Thoracic aorta (tissue), 2 donors: ENCODE measurements around the gene NAP1L1. TPM values are rescaled to one million over a fixed set of nuclear protein-coding genes. Genes with fewer than 3 reads are reported as not detected.

Experiments used
- ATAC-seq: fragments of 150-250 bp; one replicate; pipeline ENCODE4 v1.8.0; 2017; ENCODE audit warnings: low read depth; ENCODE audit not compliant: insufficient number of reproducible peaks, low FRiP score
- DNase-seq: peaks from one replicate; pipeline ENCODE4 v3.0.0-alpha.2; 2020; ENCODE audit warnings: low spot score
- H3K27ac ChIP-seq, 2 donors: fragments of 200-600 bp; sonication (generic); 1 replicate in 1 of 2; 2 replicates in 1 of 2; pipeline ENCODE4 v1.5.1; 2016; ENCODE audit warnings: mild to moderate bottlenecking in 2 of 2, moderate library complexity in 2 of 2
- H3K27me3 ChIP-seq: fragments of 200-600 bp; sonication (generic); replicated peaks from 2 replicates; pipeline ENCODE4 v1.6.0; 2016; ENCODE audit warnings: mild to moderate bottlenecking; ENCODE audit not compliant: insufficient read depth
- H3K36me3 ChIP-seq: fragments of 200-600 bp; sonication (generic); one replicate; pipeline ENCODE4 v1.5.1; 2016
- H3K4me1 ChIP-seq, 2 donors: fragments of 200-600 bp; sonication (generic); 1 replicate in 1 of 2; 2 replicates in 1 of 2; pipeline versions ENCODE4 v1.5.1 to v1.6.0; 2016; ENCODE audit warnings: low read depth in 2 of 2, mild to moderate bottlenecking in 1 of 2; ENCODE audit not compliant: control insufficient read depth in 1 of 2
- H3K4me3 ChIP-seq: fragments of 200-600 bp; sonication (generic); 2 replicates; pipeline ENCODE4 v1.5.1; 2016; ENCODE audit warnings: mild to moderate bottlenecking
- H3K9me3 ChIP-seq: fragments of 200-600 bp; sonication (generic); 2 replicates; pipeline ENCODE4 v1.5.1; 2016
- total RNA-seq, 2 donors: library from RNA; depleted of rRNA; stranded (reverse); fragments of >200 nt; gene quantifications; one replicate each; pipeline versions ENCODE4 v1.1.0 to v1.2.3, GENCODE V29; 2016
- TF ChIP-seq, protein P1 (sequence below): fragments of 200-600 bp; sonication (generic); IDR thresholded peaks from one replicate; pipeline ENCODE4 v1.5.1; 2019; ENCODE audit warnings: antibody characterized with exemption

The NAP1L1 gene
- total RNA-seq, 2 donors from 2014 or later: 178 to 316 TPM

DNA sequence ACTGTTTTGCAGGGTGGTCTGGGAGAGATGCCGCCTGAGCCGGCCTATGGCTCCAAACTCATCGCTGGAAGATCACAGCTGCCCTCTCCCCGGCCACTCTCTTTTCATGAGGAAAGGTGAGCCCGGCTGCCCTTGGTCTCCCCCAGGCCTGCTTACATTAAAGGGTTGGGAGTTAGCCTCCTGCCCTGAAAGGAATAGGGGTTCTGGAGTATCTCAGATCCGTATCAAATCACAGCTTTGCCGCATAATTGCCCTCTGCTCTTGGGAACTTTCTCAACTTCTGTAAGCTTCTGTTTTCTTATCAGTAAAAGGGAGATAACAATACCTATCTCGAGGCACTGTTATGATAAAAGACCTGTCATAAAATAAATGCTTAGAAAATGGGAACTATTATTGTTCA lies 70.5 kb downstream of the NAP1L1 start:
- DNase-seq (no peak), ATAC-seq (no peak)
- no peak overlapping the region for H3K4me3 ChIP-seq
- no peak overlapping the region for H3K27ac ChIP-seq
- H3K4me1 ChIP-seq: no peaks in the 10 kb centered on the region
- no peaks in the 10 kb centered on the region for H3K27me3 ChIP-seq
- TF ChIP-seq, protein P1, sequence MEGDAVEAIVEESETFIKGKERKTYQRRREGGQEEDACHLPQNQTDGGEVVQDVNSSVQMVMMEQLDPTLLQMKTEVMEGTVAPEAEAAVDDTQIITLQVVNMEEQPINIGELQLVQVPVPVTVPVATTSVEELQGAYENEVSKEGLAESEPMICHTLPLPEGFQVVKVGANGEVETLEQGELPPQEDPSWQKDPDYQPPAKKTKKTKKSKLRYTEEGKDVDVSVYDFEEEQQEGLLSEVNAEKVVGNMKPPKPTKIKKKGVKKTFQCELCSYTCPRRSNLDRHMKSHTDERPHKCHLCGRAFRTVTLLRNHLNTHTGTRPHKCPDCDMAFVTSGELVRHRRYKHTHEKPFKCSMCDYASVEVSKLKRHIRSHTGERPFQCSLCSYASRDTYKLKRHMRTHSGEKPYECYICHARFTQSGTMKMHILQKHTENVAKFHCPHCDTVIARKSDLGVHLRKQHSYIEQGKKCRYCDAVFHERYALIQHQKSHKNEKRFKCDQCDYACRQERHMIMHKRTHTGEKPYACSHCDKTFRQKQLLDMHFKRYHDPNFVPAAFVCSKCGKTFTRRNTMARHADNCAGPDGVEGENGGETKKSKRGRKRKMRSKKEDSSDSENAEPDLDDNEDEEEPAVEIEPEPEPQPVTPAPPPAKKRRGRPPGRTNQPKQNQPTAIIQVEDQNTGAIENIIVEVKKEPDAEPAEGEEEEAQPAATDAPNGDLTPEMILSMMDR: no peak
- H3K9me3 ChIP-seq: no peaks in the 10 kb centered on the region
- H3K36me3 ChIP-seq: no peaks in the 10 kb centered on the region

DNA sequence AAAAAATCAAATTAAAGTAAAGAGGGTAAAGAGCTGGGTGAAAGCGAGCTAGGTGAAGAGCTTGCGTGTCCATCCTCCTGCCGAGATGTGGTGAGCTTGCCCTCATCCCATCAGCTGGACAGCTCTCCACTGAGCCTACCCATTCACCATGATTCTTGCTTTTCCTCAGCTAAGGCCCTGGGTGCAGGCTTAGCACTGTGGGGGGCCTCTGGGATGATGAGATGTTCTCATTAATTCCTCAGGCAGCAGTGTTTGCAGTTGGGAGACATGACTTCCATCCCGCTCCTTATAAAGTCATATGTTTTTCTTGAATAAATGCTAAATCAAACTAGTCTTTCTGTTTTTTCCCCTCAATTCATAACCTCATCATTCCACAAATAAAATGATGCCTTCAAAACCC lies 70.9 kb downstream of the NAP1L1 start:
- H3K27me3 ChIP-seq: no peaks in the 10 kb centered on the region
- no peak for DNase-seq
- H3K4me3 ChIP-seq: no peak overlapping the region
- no peaks in the 10 kb centered on the region for H3K9me3 ChIP-seq
- H3K4me1 ChIP-seq: no peaks in the 10 kb centered on the region
- ATAC-seq: no peak
- H3K36me3 ChIP-seq: no peaks in the 10 kb centered on the region
- TF ChIP-seq, protein P1: no peak
- H3K27ac ChIP-seq: no peak overlapping the region

DNA sequence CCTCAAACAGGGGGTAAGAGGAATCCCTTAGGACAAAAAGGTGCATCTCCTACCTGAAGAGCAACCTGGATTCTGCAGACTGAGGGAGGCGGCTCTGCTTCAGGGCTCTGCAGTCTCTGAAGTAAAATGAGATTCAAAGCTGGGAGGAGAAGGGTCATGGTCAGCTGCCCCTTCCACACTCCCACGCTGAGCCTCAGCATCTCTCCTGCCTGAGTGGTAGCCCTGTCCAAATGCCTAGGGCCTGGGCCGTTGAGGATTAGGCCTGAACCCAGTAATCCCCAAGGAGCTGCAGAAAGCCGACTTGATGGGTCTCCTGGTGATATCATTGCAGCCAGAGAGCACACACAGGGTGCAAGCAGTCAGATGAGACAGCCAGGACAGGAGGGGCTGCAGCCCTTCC lies 71.8 kb downstream of the NAP1L1 start:
- no peak for ATAC-seq

DNA sequence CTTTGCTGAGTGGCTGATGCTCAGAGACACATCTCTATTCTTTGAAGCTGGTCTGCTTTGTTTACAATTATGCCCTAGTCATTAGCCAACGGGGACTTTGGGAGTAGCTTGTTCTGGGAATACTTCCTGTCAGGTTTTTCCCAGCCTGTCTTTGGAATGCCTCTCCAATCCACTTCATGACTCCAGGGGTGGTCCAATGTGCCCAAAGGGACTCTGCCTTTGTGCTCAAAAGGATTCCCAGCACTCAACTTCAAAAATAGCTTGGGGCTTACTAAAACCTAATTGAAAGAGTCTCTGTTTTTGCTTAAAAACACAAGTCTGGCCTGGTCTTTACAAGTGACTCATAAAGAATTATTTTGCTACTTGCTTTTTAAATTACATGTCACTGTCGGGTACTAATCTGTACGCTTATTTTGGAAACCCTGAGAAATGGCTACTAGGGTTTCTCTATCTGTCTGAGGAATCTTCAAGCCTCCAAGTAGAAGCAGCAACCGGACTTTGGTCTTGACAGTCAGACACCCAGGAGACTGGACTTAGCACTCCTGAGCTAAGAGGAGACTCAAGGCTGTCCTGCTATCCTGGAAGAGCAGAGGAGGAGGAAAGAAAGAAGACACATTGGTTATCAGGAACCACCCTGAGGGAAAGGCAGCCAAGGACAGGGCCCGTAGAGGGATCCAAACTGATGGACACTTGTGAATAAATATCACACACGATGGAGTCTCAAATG lies 73.6 kb downstream of the NAP1L1 start:
- TF ChIP-seq, protein P1: no peak
- Histone ChIP-seq H3K36me3 (no peaks in the 10 kb centered on the region), H3K27ac (no peak overlapping the region), H3K4me3 (no peak overlapping the region), H3K27me3 (no peaks in the 10 kb centered on the region), H3K4me1 (no peaks in the 10 kb centered on the region), H3K9me3 (no peaks in the 10 kb centered on the region)
- no peak for ATAC-seq
- no peak for DNase-seq

More for the DNA sequence above, 71.8 kb downstream of the NAP1L1 start:
- no peak for DNase-seq
- no peak overlapping the region for H3K27ac ChIP-seq
- no peak overlapping the region for H3K4me3 ChIP-seq
- H3K4me1 ChIP-seq: no peaks in the 10 kb centered on the region
- no peaks in the 10 kb centered on the region for H3K9me3 ChIP-seq
- TF ChIP-seq, protein P1: no peak
- H3K27me3 ChIP-seq: no peaks in the 10 kb centered on the region
- no peaks in the 10 kb centered on the region for H3K36me3 ChIP-seq

DNA sequence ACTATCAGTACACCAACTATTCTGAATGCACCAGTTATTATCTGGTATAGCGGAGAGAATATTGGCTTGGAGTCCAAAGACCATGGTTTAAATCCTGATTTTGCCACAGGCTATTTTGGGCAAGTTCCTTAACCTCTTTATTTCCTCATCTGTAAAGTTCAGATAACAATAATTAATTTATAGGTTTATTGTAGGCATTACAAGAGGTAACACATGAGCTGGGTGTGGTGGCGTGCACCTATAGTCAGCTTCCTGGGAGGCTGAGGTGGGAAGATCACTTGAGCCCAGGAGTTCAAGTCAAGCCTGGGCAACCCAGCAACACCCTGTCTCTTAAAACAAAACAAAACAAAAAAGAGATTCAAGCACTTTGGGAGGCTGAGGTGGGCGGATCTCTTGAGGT lies 76.1 kb downstream of the NAP1L1 start:
- Histone ChIP-seq H3K4me3 (no peak overlapping the region), H3K9me3 (no peaks in the 10 kb centered on the region), H3K27me3 (no peaks in the 10 kb centered on the region), H3K4me1 (no peaks in the 10 kb centered on the region), H3K36me3 (no peaks in the 10 kb centered on the region), H3K27ac (no peak overlapping the region)
- no peak for ATAC-seq
- no peak for DNase-seq
- TF ChIP-seq, protein P1: no peak
